ENCODE measurements around the gene MISP3.

MISP3 gene

GRCh38 chr19:14106840-14107239 is 34.3 kb downstream of the MISP3 start:
- no peak for DNase-seq

GRCh38 chr19:14107581-14108461 is 35.2 kb downstream of the MISP3 start:
- no peak for DNase-seq

- DNase-seq = no peak
These were observed 38.1 kb downstream of the MISP3 start for GRCh38 chr19:14110650-14111049.

GRCh38 chr19:14111486-14111885 is 38.9 kb downstream of the MISP3 start:
- DNase-seq = no peak

- no peak for DNase-seq
These were observed 39.6 kb downstream of the MISP3 start for GRCh38 chr19:14112051-14112808.

- DNase-seq = no peak
These were observed 40.3 kb downstream of the MISP3 start for GRCh38 chr19:14112809-14113385.

- peak; percentile 84 for DNase-seq
These were observed 41.3 kb downstream of the MISP3 start for GRCh38 chr19:14113762-14114414.

GRCh38 chr19:14114439-14114838 is 41.9 kb downstream of the MISP3 start:
- DNase-seq = no peak

- peak; percentile 76 for DNase-seq
These were observed 42.3 kb downstream of the MISP3 start for GRCh38 chr19:14114854-14115253.

- no peak for DNase-seq
These were observed 43.2 kb downstream of the MISP3 start for GRCh38 chr19:14115756-14116155.

GRCh38 chr19:14116525-14116917 is 43.9 kb downstream of the MISP3 start:
- DNase-seq = no peak

- DNase-seq = peak; percentile 36
These were observed 44.5 kb downstream of the MISP3 start for GRCh38 chr19:14116918-14117578.

- peak; percentile 98 for DNase-seq
These were observed 45.1 kb downstream of the MISP3 start, which contains the start of gene PRKACA for GRCh38 chr19:14117668-14118164. Gene PRKACA, minus strand, starts transcription at chr19:14117762. Its CDS starts 215 bp downstream, at chr19:14117547.

- peak; percentile 52 for DNase-seq
These were observed 45.8 kb downstream of the MISP3 start for GRCh38 chr19:14118165-14119051.

GRCh38 chr19:14119146-14119545 is 46.6 kb downstream of the MISP3 start:
- DNase-seq = no peak

- DNase-seq = no peak
These were observed 47.3 kb downstream of the MISP3 start for GRCh38 chr19:14119644-14120496.

GRCh38 chr19:14120497-14120780 is 47.9 kb downstream of the MISP3 start:
- DNase-seq = no peak

- no peak for DNase-seq
These were observed 50.3 kb downstream of the MISP3 start for GRCh38 chr19:14122924-14123323.

Measured in stimulated activated CD8-positive, alpha-beta memory T cell treated with anti-CD3 and anti-CD28 coated beads, Interleukin-4, amount 100 ng/mL, for 48 hours (primary cell).